ENCODE data around the gene SV2B. TPM values are rescaled to one million over a fixed set of nuclear protein-coding genes. Genes with fewer than 3 reads are reported as not detected.
"Not testable (repeated sequence)": the region's sequence is repeated elsewhere in the genome, so short reads cannot be mapped to it uniquely, and the experiment has no call there.

SV2B gene
- total and polyA plus RNA-seq, 2 donors, result 1.2 to 4.5 TPM

DNA sequence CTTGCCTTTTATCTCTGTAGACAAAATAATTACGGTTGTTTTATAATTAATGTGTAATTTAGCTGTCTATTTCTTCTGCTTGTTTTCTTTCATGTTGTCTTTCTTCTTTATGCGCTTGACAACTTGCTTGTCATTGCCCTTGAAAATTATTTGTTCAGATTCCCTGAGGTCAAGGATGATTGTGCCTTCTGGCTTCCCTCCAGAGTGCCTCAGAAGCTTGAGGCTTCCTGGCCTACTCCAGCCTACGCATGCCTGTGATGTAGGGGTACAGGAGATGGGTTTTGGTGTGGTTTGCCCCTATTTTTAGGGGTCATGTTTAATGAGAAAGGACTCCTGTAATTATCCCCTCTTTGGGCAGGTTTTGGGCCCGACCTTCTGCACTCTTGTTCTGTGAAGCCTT is 231.5 kb downstream of the SV2B start:
- Histone ChIP-seq H3K4me1 (ENCODE audit: insufficient read depth) (no peaks in the 10 kb centered on the region), H3K27ac (ENCODE audit: low read depth) (no peak overlapping the region), H3K36me3 (ENCODE audit: insufficient read depth) (no peaks in the 10 kb centered on the region), H3K4me3 (ENCODE audit: low read depth, low read length) (no peak overlapping the region)
- WGBS, result 78% methylated on average over 4 of the region's 4 CpGs
- no peak for DNase-seq (ENCODE audit: extremely low spot score)

DNA sequence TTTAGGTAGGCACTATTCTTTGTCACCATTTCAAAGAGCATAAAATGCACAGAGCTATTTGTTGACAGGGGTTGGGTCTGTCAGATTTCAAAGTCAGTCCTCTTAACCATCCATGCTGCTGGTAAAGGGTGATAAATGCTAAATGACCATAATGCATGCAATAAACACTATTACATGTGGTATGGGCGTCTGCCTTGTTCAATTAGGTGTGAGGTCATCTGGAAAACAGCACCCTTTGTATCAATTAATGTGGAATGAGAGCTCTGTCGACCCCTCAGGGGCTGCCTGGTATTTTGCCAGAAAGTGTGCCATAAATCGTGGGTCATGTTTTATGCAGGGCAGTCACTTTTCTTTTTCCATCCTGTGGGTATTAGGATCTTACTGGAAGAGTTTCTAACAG is 235.6 kb downstream of the SV2B start:
- Histone ChIP-seq H3K27ac (ENCODE audit: low read depth) (no peak overlapping the region), H3K36me3 (ENCODE audit: insufficient read depth) (no peaks in the 10 kb centered on the region), H3K4me3 (ENCODE audit: low read depth, low read length) (no peak overlapping the region), H3K4me1 (ENCODE audit: insufficient read depth) (no peaks in the 10 kb centered on the region)
- DNase-seq (ENCODE audit: extremely low spot score), result no peak
- 32% methylated on average over 3 of the region's 3 CpGs for WGBS

DNA sequence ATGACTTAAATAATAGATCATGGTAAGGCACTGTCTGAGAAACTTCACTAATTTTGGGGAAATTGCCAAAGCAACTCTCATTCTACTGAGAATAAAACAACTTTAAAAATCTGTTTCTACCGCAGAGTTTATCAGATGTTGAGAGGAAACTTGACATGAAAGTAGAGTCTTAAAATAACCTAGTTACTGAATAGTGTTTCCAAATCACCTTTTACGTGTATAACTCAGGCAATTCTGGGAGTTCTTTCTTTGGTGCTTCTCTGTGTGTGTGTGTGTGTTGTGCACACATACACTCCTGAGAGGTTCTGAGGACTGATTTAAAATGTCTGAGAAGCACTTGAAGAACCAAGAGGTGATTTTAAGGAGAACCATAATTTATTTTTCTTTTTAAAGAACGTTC is 236.6 kb downstream of the SV2B start:
- no peak for DNase-seq (ENCODE audit: extremely low spot score)
- H3K4me1 ChIP-seq (ENCODE audit: insufficient read depth), result no peaks in the 10 kb centered on the region
- H3K4me3 ChIP-seq (ENCODE audit: low read depth, low read length), result no peak overlapping the region
- no peaks in the 10 kb centered on the region for H3K36me3 ChIP-seq (ENCODE audit: insufficient read depth)
- H3K27ac ChIP-seq (ENCODE audit: low read depth), result no peak overlapping the region
- WGBS, result 54% methylated on average over 3 of the region's 3 CpGs

DNA sequence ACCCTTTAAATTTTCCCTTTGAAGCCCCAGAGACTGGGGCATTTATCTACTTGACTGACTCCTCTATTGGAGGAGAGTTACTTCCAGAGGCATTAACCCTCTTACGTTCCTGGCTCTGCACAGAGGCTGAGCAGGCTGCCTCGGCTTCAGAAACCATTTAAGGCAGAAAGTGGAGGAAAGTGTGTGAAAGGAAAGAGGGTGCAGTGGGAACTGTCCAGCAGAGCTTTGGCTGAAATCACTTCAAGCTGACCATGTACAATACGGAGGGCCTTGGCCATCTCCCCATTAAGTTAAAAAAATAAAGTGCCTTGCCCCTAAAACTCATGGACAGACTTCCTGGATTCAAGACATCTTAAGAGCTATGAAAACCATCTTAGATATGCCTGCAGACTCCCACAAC is 238.7 kb downstream of the SV2B start:
- 3% methylated on average over 3 of the region's 3 CpGs for WGBS
- no peak overlapping the region for H3K4me3 ChIP-seq (ENCODE audit: low read depth, low read length)
- DNase-seq (ENCODE audit: extremely low spot score), result peak; percentile 17
- H3K27ac ChIP-seq (ENCODE audit: low read depth), result no peak overlapping the region
- no peaks in the 10 kb centered on the region for H3K36me3 ChIP-seq (ENCODE audit: insufficient read depth)
- no peaks in the 10 kb centered on the region for H3K4me1 ChIP-seq (ENCODE audit: insufficient read depth)

DNA sequence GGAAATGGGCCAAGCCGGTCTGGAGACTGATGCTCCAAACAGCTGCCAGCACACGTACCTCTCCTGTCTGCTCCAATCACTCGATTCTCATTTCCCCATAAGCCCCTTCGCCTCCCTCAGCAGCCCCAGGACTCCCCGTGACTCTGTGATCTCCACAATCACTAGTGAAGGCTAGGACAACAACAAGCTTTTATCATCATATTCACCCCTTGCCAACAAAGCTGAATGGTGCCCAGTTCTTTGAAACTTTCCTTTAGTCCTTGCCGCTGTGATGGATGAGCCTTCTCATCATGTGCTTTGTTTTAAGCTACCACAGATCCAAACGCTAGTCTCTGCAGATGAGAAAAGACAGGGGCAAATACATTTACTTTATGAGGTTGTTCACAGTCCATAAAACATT is 242.0 kb downstream of the SV2B start:
- 40% methylated on average over 7 of the region's 7 CpGs for WGBS

DNA sequence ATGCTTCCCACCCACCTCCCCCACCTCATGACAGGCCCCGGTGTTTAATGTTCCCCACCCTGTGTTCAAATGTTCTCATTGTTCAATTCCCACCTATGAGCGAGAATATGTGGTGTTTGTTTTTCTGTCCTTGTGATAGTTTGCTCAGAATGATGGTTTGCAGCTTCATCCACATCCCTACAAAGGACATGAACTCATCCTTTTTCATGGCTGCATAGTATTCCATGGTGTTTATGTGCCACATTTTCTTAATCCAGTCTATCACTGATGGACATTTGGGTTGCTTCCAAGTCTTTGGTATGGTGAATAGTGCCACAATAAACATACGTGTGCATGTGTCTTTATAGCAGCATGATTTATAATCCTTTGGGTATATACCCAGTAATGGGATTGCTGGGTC is 244.9 kb downstream of the SV2B start:
- not testable (repeated sequence) for H3K27ac ChIP-seq (ENCODE audit: low read depth); H3K36me3 ChIP-seq (ENCODE audit: insufficient read depth); H3K4me1 ChIP-seq (ENCODE audit: insufficient read depth); H3K4me3 ChIP-seq (ENCODE audit: low read depth, low read length); DNase-seq (ENCODE audit: extremely low spot score)
- 77% methylated on average over 3 of the region's 3 CpGs for WGBS

More for the DNA sequence above, 242.0 kb downstream of the SV2B start:
- Histone ChIP-seq H3K4me1 (ENCODE audit: insufficient read depth) (no peaks in the 10 kb centered on the region), H3K36me3 (ENCODE audit: insufficient read depth) (no peaks in the 10 kb centered on the region), H3K27ac (ENCODE audit: low read depth) (no peak overlapping the region), H3K4me3 (ENCODE audit: low read depth, low read length) (no peak overlapping the region)
- no peak for DNase-seq (ENCODE audit: extremely low spot score)

DNA sequence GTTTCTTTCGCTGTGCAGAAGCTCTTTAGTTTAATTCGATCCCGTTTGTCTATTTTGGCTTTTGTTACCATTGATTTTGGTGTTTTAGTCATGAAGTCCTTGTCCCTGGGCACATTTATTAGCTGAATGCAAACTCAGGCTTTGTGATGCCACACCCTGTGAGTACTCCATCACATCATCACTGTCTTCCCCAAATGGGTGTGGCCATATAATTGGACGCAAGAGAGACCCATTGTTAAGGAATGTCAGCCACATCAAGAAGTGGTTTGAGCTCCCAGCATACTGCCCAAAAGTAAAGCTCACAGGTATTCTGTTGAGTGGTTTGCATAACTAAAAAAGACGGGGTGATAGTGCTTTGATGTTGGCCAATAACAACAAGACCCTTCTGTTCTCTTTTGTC is 245.7 kb downstream of the SV2B start:
- Histone ChIP-seq H3K4me1 (ENCODE audit: insufficient read depth) (no peaks in the 10 kb centered on the region), H3K27ac (ENCODE audit: low read depth) (no peak overlapping the region), H3K4me3 (ENCODE audit: low read depth, low read length) (no peak overlapping the region), H3K36me3 (ENCODE audit: insufficient read depth) (no peaks in the 10 kb centered on the region)
- 69% methylated on average over 5 of the region's 5 CpGs for WGBS
- DNase-seq (ENCODE audit: extremely low spot score), result no peak

DNA sequence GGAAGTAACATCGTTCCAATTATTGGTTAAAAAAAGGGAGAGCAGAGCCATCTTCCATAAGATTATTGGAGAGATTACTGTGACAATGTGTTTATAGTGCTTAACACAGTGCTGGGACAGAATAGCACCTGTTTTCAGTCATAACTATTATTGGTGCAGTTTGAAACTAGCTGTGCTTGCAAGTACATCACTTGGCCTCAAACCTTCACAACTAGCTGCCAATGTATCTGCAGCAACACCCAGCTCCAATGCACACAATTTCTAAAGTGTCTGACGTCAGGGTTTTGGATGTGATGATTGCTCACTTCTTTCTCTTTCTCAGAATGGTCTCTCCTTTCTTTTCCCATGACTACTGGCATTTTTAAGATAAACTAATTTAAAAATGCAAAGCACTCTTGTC is 246.2 kb downstream of the SV2B start:
- no peak for DNase-seq (ENCODE audit: extremely low spot score)
- Histone ChIP-seq H3K4me1 (ENCODE audit: insufficient read depth) (no peaks in the 10 kb centered on the region), H3K27ac (ENCODE audit: low read depth) (no peak overlapping the region), H3K36me3 (ENCODE audit: insufficient read depth) (no peaks in the 10 kb centered on the region), H3K4me3 (ENCODE audit: low read depth, low read length) (no peak overlapping the region)
- WGBS, result 39% methylated on average over 2 of the region's 2 CpGs

DNA sequence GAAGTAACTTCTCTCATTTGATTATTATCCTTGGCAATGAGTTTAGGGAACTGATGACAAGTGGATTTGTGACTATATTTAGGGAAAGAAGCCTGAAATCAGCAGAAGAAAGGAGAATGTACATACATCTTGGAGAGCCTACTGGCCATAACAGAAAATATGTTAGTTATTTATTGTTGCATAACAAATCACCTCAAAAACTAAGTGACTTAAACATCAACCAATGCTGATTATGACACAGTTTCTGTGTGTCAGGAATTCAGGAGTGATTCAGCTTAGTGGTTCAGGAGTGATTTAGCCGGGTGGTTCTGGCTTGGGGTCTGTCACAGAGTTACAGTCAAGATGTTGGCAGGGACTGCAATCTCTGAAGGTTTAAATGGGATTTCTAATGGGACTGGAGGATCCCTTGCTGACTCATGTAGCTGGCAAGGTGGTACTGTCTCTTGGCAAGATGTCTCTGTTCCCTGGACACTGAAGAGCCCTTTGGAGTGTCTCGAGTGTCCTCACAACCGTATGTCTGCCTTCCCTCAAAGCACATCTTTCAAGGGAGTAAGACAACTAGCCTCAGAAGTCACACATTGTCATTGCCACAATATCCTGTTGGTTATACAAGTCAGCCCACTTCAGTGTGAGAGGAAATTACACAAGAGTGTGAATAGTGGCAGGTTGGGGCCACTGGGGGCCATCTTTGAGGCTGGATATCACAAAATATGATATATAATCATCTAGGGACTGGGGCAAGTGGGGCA is 248.9 kb downstream of the SV2B start:
- no peak overlapping the region for H3K27ac ChIP-seq (ENCODE audit: low read depth)
- no peaks in the 10 kb centered on the region for H3K4me1 ChIP-seq (ENCODE audit: insufficient read depth)
- WGBS, result 45% methylated on average over 3 of the region's 3 CpGs
- H3K36me3 ChIP-seq (ENCODE audit: insufficient read depth), result no peaks in the 10 kb centered on the region
- no peak overlapping the region for H3K4me3 ChIP-seq (ENCODE audit: low read depth, low read length)
- DNase-seq (ENCODE audit: extremely low spot score), result no peak

Other genes with a start within 250 kb of the SV2B start
- 10.5 TPM for gene FURIN, start 231.7 kb upstream of the SV2B start, total RNA-seq
- 53.7 TPM for gene FURIN, start 231.7 kb upstream of the SV2B start, polyA plus RNA-seq
- 27.0 TPM for gene FES, start 215.8 kb upstream of the SV2B start, total RNA-seq
- gene FES, start 215.8 kb upstream of the SV2B start, polyA plus RNA-seq, result 30.0 TPM
- gene MAN2A2, start 197.0 kb upstream of the SV2B start, total RNA-seq, result 19.4 TPM
- gene MAN2A2, start 197.0 kb upstream of the SV2B start, polyA plus RNA-seq, result 31.4 TPM
- gene HDDC3, start 167.7 kb upstream of the SV2B start, total RNA-seq, result 6.8 TPM
- 9.7 TPM for gene HDDC3, start 167.7 kb upstream of the SV2B start, polyA plus RNA-seq
- gene UNC45A, start 165.0 kb upstream of the SV2B start, total RNA-seq, result 37.2 TPM
- gene UNC45A, start 165.0 kb upstream of the SV2B start, polyA plus RNA-seq, result 110 TPM
- gene RCCD1, start 145.4 kb upstream of the SV2B start, total RNA-seq, result 7.5 TPM
- 10.3 TPM for gene RCCD1, start 145.4 kb upstream of the SV2B start, polyA plus RNA-seq
- gene PRC1, start 105.7 kb upstream of the SV2B start, total RNA-seq, result 75.8 TPM
- gene PRC1, start 105.7 kb upstream of the SV2B start, polyA plus RNA-seq, result 8.3 TPM
- gene VPS33B, start 77.7 kb upstream of the SV2B start, total RNA-seq, result 5.8 TPM
- 11.8 TPM for gene VPS33B, start 77.7 kb upstream of the SV2B start, polyA plus RNA-seq

Measured in urinary bladder (tissue), 4 donors.